Stimulated activated CD4-positive, alpha-beta T cell treated with anti-CD3 and anti-CD28 coated beads, Interleukin-1b, Interleukin-23, amount 100 ng/mL, for 1 hour (primary cell): ENCODE data around the gene MEGF11.

Source experiments
- DNase-seq, 2 donors: peaks; one replicate each; pipeline ENCODE4 v3.0.0-alpha.2; 2020; ENCODE audit warnings: low read depth in 2 of 2

The MEGF11 gene

GRCh38 chr15:66170716-66171115 lies 82.8 kb downstream of the MEGF11 start:
- no peak for DNase-seq

GRCh38 chr15:66170042-66170441 lies 83.5 kb downstream of the MEGF11 start:
- DNase-seq, result no peak

- no peak for DNase-seq
These were observed 83.9 kb downstream of the MEGF11 start for GRCh38 chr15:66169625-66170024.

- no peak for DNase-seq
These were observed 84.5 kb downstream of the MEGF11 start for GRCh38 chr15:66169023-66169422.

GRCh38 chr15:66167854-66168253 lies 85.7 kb downstream of the MEGF11 start:
- no peak for DNase-seq

GRCh38 chr15:66165856-66166255 lies 87.7 kb downstream of the MEGF11 start:
- DNase-seq, result no peak

- DNase-seq, result no peak
These were observed 88.8 kb downstream of the MEGF11 start for GRCh38 chr15:66164788-66165187.

GRCh38 chr15:66163553-66163952 lies 90.0 kb downstream of the MEGF11 start:
- no peak for DNase-seq

GRCh38 chr15:66162286-66162685 lies 91.3 kb downstream of the MEGF11 start:
- DNase-seq, result no peak

GRCh38 chr15:66161575-66162118 lies 91.9 kb downstream of the MEGF11 start:
- no peak for DNase-seq

GRCh38 chr15:66161108-66161507 lies 92.4 kb downstream of the MEGF11 start:
- DNase-seq, result no peak

GRCh38 chr15:66157507-66157906 lies 96.0 kb downstream of the MEGF11 start:
- DNase-seq, result no peak

GRCh38 chr15:66156310-66156975 lies 97.1 kb downstream of the MEGF11 start:
- DNase-seq, result no peak

- DNase-seq, result no peak
These were observed 98.5 kb downstream of the MEGF11 start for GRCh38 chr15:66155065-66155464.

GRCh38 chr15:66154581-66154980 lies 99.0 kb downstream of the MEGF11 start:
- DNase-seq, result no peak

GRCh38 chr15:66153549-66154415 lies 99.8 kb downstream of the MEGF11 start:
- no peak for DNase-seq

GRCh38 chr15:66152650-66153049 lies 100.9 kb downstream of the MEGF11 start:
- no peak for DNase-seq

GRCh38 chr15:66151809-66152208 lies 101.7 kb downstream of the MEGF11 start:
- no peak for DNase-seq

- no peak for DNase-seq
These were observed 103.7 kb downstream of the MEGF11 start for GRCh38 chr15:66149871-66150270.

- no peak for DNase-seq
These were observed 105.4 kb downstream of the MEGF11 start for GRCh38 chr15:66148187-66148586.

- DNase-seq, result no peak
These were observed 106.1 kb downstream of the MEGF11 start for GRCh38 chr15:66147440-66147839.

GRCh38 chr15:66145726-66146182 lies 107.8 kb downstream of the MEGF11 start:
- no peak for DNase-seq
